HG03575 (cell line): ENCODE data around the gene PDE6B.
"Not testable (repeated sequence)": the region's sequence is repeated elsewhere in the genome, so short reads cannot be mapped to it uniquely, and the experiment has no call there.

Experiments
- ATAC-seq: cut with Tn5 transposase; IDR thresholded peaks from one replicate; pipeline ENCODE4 v1.9.1; 2021; ENCODE audit not compliant: unreplicated experiment, insufficient number of reproducible peaks, low FRiP score; ENCODE audit errors: extremely low read depth

PDE6B gene

GRCh38 chr4:624705-625590 is at the start of gene PDE6B:
Gene PDE6B (plus strand): TSS chr4:625573. CDS start chr4:625627, 54 bp downstream.
- no peak for ATAC-seq

- no peak for ATAC-seq
Measured at GRCh38 chr4:576245-576821, 49.0 kb upstream of the PDE6B start, which contains the start of gene TMEM271. Gene TMEM271 (minus strand): TSS chr4:576295. CDS start chr4:576062, 233 bp downstream.

- no peak for ATAC-seq
Measured at GRCh38 chr4:576991-577498, 48.3 kb upstream of the PDE6B start.

GRCh38 chr4:577499-578450 is 47.6 kb upstream of the PDE6B start:
- ATAC-seq, result no peak

GRCh38 chr4:578451-579443 is 46.6 kb upstream of the PDE6B start:
- no peak for ATAC-seq

- ATAC-seq, result no peak
Measured at GRCh38 chr4:579543-580175, 45.7 kb upstream of the PDE6B start.

- ATAC-seq, result no peak
Measured at GRCh38 chr4:581181-581580, 44.2 kb upstream of the PDE6B start.

- no peak for ATAC-seq
Measured at GRCh38 chr4:581753-582361, 43.5 kb upstream of the PDE6B start.

GRCh38 chr4:583820-584219 is 41.6 kb upstream of the PDE6B start:
- no peak for ATAC-seq

- no peak for ATAC-seq
Measured at GRCh38 chr4:587671-588350, 37.6 kb upstream of the PDE6B start.

- ATAC-seq, result no peak
Measured at GRCh38 chr4:588351-588849, 37.0 kb upstream of the PDE6B start.

- ATAC-seq, result no peak
Measured at GRCh38 chr4:589219-589963, 36.0 kb upstream of the PDE6B start.

GRCh38 chr4:590313-590841 is 35.0 kb upstream of the PDE6B start:
- ATAC-seq, result no peak

GRCh38 chr4:592178-592577 is 33.2 kb upstream of the PDE6B start:
- not testable (repeated sequence) for ATAC-seq

- ATAC-seq, result no peak
Measured at GRCh38 chr4:592825-593520, 32.4 kb upstream of the PDE6B start.
